ENCODE data around the gene ZNF202. TPM values are rescaled to one million over a fixed set of nuclear protein-coding genes. Genes with fewer than 3 reads are reported as not detected.

Gene ZNF202
- total RNA-seq, 1 donor from 2014 or later = 23.3 TPM

DNA sequence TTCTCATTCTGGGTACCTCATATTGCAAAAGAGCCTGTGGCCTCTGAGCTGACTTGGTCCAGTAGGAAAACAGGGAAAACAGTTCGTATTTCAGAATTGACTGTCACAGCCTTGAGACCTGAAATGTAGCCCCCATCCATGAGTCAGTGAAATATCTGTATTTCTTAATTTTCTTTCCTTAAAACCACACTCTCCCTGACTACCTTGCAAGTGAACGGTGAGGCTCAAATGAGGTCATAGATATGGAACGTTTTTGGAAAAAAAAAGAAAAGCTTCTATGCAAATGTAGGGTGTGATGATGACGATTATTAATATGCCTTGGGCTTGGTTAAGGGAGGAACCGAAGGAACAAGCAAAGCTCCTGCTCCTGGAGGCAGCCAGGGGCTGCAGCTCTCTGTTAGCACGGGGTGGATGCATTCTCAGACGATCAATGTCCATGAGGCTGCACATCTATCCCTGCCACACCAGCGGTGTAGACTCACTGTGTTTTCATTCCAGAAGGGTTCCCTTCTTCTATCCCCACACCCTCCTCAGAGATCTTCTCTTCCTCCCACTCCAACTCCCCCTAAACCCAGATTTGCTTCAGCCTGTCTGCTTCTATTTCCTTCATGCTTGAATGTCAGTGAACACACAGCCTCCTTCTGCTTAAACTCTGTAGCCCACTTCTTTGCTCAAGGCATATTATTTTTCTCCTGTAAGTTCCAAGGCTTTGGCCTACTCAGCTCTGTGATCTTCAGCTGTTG, 57.9 kb downstream of the ZNF202 start:
- Mint-ChIP-seq H3K27me3 (ENCODE audit: low read depth) (peaks cover 54% of the 10 kb centered on the region), H3K9me3 (peaks cover 5% of the 10 kb centered on the region), H3K4me1 (no peaks in the 10 kb centered on the region), H3K27ac (no peak overlapping the region), H3K36me3 (no peaks in the 10 kb centered on the region), H3K4me3 (no peak overlapping the region)
- TF ChIP-seq, protein P1, sequence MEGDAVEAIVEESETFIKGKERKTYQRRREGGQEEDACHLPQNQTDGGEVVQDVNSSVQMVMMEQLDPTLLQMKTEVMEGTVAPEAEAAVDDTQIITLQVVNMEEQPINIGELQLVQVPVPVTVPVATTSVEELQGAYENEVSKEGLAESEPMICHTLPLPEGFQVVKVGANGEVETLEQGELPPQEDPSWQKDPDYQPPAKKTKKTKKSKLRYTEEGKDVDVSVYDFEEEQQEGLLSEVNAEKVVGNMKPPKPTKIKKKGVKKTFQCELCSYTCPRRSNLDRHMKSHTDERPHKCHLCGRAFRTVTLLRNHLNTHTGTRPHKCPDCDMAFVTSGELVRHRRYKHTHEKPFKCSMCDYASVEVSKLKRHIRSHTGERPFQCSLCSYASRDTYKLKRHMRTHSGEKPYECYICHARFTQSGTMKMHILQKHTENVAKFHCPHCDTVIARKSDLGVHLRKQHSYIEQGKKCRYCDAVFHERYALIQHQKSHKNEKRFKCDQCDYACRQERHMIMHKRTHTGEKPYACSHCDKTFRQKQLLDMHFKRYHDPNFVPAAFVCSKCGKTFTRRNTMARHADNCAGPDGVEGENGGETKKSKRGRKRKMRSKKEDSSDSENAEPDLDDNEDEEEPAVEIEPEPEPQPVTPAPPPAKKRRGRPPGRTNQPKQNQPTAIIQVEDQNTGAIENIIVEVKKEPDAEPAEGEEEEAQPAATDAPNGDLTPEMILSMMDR (IDR thresholded peaks at IDR 0.05; ENCODE audit: unreplicated experiment) = no peak
- no peak for DNase-seq (ENCODE audit: low spot score in 2 of 2, unreplicated experiment in 2 of 2)

DNA sequence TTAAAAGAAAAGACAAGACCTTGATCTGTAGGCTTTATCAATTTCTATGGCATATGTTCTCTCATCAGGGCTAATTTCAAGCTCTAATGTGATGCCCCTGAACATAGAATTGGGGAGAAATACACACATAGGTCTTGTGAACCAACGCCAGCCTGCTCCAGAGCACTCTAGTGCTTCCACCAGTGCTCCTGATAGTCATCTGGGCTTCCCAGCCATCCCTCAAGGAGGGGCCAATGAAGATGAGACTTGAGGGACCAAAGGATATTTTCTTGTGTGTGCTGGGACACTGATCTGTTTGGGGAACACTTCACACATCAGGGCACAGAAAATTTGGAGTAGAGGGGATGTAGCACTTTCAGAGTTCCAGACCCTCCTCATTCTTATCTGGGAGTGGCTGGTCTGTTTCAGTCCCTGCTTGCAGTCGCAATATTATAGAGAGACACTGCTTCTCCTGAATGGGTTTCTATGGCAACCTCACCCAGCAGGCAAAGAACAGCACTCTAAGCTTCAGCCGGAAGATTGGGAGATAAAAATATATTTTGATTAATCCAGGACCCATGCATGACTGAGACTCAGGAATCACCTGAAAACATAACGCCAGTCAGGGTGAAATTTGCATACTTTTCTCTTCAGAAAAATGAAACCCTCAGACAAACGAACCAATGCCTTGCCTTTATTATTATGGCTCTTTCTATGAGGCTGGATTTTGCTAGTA, 58.6 kb downstream of the ZNF202 start:
- Mint-ChIP-seq H3K27ac (no peak overlapping the region), H3K27me3 (ENCODE audit: low read depth) (peaks cover 51% of the 10 kb centered on the region), H3K4me1 (no peaks in the 10 kb centered on the region), H3K4me3 (no peak overlapping the region), H3K36me3 (no peaks in the 10 kb centered on the region), H3K9me3 (peaks cover 5% of the 10 kb centered on the region)
- DNase-seq (ENCODE audit: low spot score in 2 of 2, unreplicated experiment in 2 of 2) = no peak
- TF ChIP-seq, protein P1 (IDR thresholded peaks at IDR 0.05; ENCODE audit: unreplicated experiment) = no peak

DNA sequence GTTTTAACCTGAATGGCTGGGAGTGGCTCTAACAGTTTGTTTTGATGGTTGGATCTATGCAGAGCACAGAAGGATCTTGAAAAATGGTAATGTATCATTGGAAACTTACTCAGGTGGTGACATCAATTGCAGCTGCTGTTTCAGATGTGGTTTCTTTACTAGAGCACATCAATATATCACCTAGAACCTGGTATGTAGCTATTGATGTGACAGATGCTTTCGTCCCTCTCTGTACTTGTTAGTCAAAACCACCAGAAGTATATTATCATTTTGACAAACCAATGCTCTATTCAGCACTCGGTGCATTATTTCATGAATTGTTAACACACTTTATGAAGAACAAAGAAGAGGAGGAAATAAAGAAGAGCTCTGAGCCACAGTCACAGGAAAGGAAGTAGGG, 60.4 kb downstream of the ZNF202 start:
- H3K27me3 Mint-ChIP-seq (ENCODE audit: low read depth) = peaks cover 36% of the 10 kb centered on the region
- TF ChIP-seq, protein P1 (IDR thresholded peaks at IDR 0.05; ENCODE audit: unreplicated experiment) = no peak
- H3K4me1 Mint-ChIP-seq = no peaks in the 10 kb centered on the region
- no peak overlapping the region for H3K27ac Mint-ChIP-seq
- DNase-seq (ENCODE audit: low spot score in 2 of 2, unreplicated experiment in 2 of 2) = no peak
- peaks cover 5% of the 10 kb centered on the region for H3K9me3 Mint-ChIP-seq
- no peaks in the 10 kb centered on the region for H3K36me3 Mint-ChIP-seq
- no peak overlapping the region for H3K4me3 Mint-ChIP-seq

DNA sequence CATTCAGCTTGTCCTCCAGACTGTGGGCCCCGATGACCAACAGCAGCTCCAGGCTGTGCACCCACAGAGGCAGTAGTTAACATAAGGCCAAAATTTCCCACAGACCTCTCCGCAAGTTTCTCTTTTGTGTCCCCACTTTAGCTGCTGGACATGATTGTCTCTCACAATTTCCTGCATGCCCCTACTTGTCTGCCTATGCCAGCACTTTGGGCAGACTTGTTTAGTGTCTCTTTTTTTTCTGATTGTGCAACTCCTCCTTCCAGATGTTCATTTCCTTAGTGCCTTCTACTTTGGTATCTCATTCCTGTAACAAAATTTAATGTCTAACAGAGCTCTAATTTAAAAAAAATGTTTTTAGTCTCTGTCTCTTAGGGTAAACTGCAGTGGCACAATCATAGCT, 63.2 kb downstream of the ZNF202 start:
- Mint-ChIP-seq H3K27ac (no peak overlapping the region), H3K4me3 (no peak overlapping the region), H3K27me3 (ENCODE audit: low read depth) (peaks cover 32% of the 10 kb centered on the region)

DNA sequence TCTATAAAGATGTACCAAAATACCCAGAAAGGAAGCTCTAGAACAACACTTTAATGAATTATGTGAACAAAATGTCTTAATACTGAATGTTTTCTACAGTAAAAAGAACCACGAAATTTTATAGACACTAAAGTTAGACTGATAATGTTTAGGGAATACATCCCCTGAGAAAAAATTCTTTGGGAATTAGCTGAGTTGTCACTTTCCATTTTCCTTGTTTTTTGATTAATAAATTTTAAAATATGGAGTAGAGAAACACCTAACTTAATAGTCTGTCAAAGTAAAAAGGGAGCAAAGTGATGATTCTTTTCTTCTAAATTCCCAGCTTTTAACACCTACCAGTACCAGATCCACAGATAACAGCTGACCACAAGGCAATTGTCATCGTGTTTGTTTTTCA, 64.0 kb downstream of the ZNF202 start:
- Mint-ChIP-seq H3K4me3 (no peak overlapping the region), H3K4me1 (no peaks in the 10 kb centered on the region), H3K27me3 (ENCODE audit: low read depth) (peaks cover 26% of the 10 kb centered on the region), H3K36me3 (no peaks in the 10 kb centered on the region), H3K9me3 (peaks cover 5% of the 10 kb centered on the region), H3K27ac (no peak overlapping the region)
- DNase-seq (ENCODE audit: low spot score in 2 of 2, unreplicated experiment in 2 of 2) = no peak
- TF ChIP-seq, protein P1 (IDR thresholded peaks at IDR 0.05; ENCODE audit: unreplicated experiment) = no peak

More for the DNA sequence above, 63.2 kb downstream of the ZNF202 start:
- H3K4me1 Mint-ChIP-seq = no peaks in the 10 kb centered on the region
- no peaks in the 10 kb centered on the region for H3K36me3 Mint-ChIP-seq
- DNase-seq (ENCODE audit: low spot score in 2 of 2, unreplicated experiment in 2 of 2) = no peak
- peaks cover 5% of the 10 kb centered on the region for H3K9me3 Mint-ChIP-seq
- TF ChIP-seq, protein P1 (IDR thresholded peaks at IDR 0.05; ENCODE audit: unreplicated experiment) = no peak
